HG02623 (cell line): Measurements from ENCODE around the gene PHF8.
A peak's percentile ranks its signal among the peaks of the same experiment; 100 is the strongest.

ENCODE experiments used
- ATAC-seq: cut with Tn5 transposase; IDR thresholded peaks from one replicate; pipeline ENCODE4 v1.9.1; 2021; ENCODE audit warnings: moderate library complexity; ENCODE audit not compliant: unreplicated experiment

The PHF8 gene

DNA sequence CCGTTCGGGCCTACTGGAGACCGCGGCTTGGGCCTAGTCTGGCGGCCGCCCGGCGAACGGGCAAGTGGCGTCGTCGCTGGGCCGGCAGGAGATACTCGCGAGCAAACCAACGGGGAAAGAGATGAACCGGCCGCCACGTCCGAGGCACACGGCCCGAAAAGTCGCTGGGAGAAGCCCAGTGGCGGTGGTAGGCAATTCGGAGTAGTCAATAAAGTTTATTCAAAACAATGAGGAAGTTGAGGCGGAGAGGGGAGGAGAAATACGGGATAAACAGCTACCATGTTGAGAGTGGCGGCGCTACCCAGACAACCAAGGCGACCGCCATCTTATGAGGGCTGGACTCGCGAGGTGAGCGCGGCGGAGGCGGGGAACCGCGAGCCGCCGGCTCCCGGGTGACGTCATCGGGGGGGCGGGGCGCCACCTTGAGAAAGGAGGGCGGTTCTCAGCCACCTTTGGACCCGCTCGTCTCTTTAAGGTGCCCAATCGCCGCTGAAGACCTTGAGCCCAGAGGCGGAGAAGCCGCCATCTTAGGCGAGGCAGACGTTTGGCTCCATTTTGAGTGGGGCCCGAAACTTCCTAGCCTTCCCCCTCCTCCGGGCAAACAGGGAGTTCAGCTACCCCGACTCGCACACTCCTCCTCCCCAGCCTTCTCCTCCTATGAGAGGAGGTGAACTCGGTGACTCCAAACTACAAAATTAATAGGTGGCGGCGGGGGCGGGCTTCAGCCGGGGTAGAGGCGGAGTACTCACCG lies at the start of gene PHF8:
Gene PHF8, minus strand, starts transcription at position 348 of the 751 bp plus-strand sequence. CDS start 1,745 bp downstream, outside the sequence.
- peak; percentile 80 for ATAC-seq

DNA sequence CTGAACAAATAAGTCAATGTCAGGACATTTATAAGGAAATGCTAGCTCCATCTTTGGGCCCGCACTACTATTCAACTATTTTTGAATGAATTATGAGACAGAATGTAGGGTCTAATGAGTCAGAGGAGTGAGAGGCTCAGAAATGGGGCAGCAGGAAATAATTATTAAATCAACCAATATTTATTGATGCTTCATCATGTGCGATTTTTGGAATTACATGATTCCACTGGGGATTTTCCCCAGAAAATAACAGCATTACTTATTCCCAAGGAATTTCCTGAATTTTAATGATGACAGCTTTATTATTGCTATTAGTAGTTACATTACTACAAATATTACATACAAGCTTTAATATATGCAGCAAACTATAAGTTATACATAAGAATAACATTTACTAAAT lies 49.3 kb upstream of the PHF8 start:
- no peak for ATAC-seq

DNA sequence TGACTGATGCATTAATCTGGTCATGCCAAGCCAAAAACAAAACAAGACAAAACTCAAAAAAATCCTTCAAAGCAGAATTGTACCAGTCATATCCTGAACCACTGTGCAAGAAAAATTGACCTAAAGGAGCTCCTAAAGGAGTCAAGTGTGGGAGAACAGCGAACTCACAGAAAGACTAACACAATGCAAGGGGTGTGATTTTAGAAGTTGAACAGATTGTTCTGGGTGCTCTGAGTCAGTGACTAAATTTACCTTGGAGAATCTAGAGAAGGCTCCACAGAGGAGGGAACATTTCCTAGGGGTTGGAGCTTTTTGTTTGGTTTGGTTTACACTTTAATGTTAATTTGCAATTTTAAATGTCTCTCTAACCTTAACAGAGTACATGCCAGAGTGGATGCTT lies 48.9 kb upstream of the PHF8 start:
- no peak for ATAC-seq

DNA sequence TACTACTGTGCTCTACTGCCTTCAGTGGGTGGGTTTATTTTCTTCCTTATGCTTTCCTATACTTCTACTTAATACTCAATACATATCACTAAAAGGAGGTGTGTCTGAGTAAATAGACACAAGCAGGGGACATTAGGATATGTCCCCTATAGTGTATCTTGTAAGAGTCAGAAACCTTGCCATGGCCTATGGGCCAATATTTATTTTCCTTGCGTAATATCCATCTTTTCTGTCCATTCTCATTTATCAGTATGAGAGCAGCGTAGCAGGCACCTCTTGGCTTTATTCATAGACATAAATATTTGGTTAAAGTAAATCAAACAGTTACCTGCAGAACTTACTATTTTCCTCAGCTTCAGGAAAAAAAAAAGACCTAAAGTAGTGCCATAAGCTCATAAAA lies 46.6 kb upstream of the PHF8 start:
- ATAC-seq: no peak

DNA sequence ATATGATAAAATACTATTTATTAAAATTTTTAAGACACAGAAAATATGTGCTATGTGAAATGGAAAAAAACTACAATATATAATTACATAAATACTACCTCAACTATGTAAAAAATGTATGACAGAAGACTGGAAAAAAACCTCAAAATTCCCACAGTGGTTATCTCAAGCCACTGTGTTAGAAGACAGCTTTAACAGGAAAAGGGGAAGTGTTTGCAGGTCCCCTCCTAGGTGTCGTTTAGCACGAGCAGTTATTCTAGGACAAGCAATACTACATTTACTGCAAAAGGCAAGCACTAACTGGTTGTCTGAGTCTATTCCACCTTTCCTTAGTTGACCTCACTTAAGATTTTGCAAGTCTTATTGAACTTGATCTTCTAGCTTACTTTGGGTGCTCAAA lies 44.9 kb upstream of the PHF8 start:
- ATAC-seq: no peak

DNA sequence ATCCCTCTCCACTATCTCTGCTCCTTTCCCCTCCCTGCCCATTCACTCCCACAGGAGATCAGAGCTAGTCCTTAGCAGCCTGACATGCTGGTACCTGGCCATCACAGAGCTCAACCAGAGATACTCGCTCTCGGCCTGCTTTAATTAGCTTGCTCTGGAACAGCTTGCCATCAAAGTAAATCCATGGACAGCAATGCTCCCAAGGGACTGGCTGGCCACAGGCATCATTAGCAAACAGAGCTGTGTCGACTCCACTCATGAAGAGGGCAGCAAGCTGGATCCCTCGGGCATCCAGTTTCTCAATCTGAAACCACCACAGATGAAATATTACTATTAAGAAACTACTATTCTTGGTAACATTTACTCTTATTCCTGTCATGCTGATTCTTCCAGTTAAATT lies 43.4 kb upstream of the PHF8 start:
- ATAC-seq: no peak

DNA sequence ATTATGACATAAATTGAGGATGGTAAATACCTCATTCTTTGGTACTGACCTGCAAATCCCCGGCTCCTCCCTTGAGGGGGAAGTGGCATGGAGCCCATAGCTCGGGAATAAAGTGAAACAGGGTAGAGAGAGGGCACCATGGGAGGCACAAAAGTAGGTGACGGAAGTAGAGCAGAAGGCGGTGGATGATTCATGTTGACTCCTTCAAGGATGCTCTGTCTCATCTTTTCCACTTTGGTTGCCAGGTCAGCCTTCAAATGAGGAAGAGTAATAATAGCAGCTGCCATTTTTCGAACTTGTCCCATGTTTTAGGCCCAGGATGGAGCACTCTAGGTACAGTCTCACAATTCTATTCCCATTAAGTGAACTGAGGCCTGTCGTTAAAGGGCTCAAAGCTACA lies 41.4 kb upstream of the PHF8 start:
- no peak for ATAC-seq

DNA sequence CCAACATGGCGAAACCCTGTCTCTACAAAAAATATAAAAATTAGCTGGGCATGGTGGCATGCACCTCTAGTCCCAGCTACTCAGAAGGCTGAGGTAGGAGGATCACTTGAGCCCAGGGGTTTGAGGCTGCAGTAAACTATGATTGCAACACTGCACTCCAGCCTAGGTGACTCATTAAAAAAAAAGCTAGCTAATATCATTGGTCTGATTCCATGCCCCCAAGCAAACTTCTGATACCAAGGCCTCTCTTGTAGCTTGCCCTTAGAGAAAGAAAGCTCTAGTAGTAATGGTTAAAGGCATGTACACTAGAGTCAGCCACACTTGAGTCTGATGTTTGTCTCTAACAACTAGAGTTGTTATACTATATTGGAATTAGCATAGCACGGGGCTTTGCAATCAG lies 32.6 kb upstream of the PHF8 start:
- no peak for ATAC-seq

DNA sequence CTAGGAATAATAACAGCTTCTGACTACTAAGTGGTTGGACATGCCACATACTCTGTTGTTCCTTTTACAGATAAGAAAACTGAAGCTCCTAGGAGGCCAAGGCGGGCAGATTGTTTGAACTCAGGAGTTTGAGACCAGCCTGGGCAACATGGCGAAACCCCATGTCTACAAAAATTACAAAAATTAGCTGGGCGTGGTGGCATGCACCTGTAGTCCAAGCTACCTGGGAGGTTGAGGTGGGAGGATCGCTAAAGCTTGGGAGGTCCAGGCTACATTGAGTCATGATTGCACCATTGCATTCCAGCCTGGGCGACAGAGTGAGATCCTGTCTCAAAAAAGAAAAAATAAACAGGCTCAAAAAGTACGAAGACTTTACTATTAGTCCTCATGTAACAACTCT lies 30.6 kb upstream of the PHF8 start:
- ATAC-seq: no peak

DNA sequence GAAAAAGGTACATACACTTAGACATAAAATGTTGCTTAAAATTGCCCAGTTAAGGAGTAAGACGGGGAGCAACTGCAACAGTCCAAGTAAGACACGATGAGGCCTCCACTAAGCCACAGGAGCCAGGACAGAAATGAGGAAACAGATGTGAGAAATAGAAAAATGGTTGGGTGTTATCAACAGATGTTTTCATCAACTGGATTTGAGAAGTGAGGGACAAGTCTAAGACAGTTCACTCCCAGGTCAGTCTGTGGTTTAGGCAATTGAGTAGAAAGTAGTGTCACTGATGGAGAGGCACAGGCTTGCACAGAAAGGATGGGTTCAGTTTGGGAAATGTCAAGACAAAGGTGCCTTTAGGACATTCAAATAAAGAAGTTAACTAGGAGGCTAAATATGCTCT lies 23.5 kb upstream of the PHF8 start:
- ATAC-seq: no peak

DNA sequence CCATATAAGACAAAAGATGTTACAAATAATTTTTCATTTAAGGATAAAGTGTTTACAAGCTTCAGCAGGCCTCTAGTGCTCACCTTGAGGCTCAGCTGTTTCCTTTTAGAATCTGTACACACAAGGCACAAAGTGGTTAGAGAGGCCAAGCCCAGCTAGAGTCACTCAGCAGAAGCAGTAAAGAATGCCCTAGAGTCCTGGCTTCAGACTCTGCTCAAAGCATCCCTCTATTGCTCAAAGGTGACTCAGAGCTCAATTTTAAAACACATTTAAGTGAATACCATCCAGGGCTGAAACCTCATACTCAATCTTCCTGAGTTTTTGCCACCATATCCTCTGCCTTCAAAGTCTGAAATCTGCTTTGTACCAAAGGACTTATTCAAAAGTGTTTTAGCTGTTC lies 22.6 kb upstream of the PHF8 start:
- no peak for ATAC-seq

DNA sequence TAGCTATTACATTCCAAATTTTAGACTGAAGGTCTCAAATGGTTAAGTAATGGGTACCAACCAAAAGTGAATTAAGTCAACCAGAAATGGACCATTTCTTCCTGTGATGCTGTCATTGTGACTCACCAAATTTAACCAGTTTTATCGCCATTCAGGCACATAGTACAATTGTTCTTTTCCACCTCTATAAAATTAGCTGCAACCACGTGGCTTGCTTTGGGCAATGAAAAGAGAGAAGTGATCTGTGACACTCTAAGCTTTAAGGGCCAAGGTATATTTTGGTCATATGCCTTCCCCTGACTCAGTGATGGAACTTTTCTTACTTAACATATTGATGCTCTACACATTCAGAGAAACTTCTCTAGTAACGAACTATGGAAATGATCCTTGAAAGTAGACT lies 20.3 kb upstream of the PHF8 start:
- no peak for ATAC-seq

DNA sequence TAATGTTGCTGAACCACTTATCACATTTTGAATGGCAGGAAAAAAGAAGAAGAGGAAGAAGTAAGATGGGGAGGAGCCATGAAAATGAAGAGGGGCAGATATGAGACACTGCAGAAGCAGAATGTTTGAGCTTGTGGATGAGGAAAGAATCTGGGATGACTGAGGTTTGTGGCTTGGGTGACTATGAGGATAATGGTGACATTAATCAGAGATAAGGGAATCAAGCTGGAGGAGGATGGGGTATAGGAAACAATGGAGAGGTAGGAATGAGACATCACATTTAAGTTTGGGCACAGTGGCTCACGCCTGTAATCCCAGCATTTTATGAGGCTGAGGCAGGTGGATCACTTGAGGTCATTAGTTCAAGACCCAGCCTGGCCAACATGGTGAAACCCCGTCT lies 19.1 kb upstream of the PHF8 start:
- no peak for ATAC-seq

DNA sequence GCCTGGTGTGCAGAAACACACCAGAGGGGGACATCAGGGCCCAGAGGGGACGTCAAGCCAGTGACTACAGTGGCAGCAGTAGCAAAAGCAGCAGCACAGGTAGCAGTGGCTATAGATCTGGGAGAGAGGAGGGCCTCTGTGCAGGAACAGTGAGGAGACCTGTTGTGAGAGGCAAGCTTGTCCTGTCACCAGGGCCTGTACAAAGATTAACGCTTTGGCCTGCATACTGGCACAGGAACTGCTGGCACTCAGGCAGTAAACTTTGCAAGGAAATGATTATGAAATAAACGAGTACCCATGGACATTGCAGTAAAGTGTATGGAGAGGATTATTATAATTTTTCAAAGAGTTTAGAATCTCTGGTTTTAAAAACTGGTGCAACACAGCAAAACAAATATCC lies 5.5 kb upstream of the PHF8 start:
- no peak for ATAC-seq

DNA sequence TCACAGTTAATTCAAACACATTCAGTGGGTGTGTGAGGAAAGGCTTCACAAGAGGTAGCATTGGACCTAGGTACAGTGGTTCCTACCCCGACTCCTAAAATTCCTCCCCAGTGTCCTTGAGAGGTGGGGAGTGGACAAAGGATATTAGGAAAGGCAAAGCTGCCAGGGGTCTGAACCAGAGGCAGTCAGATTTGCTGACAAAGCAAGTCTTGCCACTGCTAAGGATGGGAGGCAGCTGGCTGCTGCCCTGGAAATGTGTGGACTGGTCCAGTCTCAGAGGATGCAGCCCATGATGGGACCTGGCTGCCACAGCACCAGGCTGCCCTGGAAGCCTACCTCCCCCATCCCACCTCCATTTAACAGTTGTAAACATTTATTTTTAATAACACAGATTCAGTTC lies 4.1 kb upstream of the PHF8 start:
- no peak for ATAC-seq

DNA sequence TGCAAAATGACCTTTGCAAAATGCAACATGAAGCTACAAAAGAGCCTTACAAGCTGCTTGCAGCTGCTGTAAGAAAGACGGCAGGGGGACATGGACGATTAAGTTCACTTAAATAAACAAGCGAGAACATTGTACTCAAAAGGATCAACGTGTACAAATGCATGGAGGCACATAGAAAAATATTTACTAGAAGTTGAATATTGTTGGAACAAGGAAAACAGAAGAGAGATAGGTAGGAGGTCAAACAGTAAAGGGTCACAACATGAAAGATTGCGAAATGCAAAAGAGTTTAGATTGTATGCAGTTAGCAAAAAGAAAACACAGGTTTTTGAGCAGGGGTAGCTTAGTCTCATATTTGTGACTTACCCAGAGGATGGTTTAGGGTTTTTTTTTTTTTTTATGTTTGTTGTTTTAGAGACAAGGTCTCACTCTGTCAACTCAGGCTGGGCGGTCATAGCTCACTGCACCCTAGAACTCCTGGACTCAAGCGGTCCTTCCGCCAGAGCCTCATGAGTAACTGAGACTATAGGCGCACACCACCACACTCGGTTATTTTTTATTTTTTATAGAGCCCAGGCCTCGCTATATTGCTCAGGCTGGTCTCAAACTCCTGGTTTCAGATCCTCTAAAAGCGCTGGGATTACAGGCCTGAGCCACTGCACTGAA lies 1.4 kb upstream of the PHF8 start:
- ATAC-seq: no peak

DNA sequence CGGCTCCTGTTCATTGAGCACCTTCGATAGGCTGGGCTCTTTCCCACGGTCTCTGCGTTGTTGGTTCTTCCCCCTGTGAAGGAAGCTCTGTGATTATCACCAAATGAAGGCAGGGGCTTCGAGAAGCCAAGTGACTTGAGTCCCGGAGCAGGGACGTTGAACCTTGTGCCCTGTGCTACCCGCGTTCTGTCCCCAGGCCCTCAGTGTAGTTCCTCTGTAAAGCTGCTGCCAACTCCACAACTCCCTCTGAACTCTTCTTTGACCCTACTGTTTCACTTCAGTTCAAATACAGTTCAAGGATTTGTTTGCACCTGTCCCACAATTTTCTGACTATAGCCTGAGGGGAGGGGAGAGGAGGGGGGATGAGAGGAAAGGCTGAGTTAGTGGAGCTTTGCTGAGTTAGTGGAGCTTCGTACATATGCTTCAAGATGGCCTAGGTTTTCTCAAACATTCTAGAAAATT lies 635 bp upstream of the PHF8 start:
- no peak for ATAC-seq

DNA sequence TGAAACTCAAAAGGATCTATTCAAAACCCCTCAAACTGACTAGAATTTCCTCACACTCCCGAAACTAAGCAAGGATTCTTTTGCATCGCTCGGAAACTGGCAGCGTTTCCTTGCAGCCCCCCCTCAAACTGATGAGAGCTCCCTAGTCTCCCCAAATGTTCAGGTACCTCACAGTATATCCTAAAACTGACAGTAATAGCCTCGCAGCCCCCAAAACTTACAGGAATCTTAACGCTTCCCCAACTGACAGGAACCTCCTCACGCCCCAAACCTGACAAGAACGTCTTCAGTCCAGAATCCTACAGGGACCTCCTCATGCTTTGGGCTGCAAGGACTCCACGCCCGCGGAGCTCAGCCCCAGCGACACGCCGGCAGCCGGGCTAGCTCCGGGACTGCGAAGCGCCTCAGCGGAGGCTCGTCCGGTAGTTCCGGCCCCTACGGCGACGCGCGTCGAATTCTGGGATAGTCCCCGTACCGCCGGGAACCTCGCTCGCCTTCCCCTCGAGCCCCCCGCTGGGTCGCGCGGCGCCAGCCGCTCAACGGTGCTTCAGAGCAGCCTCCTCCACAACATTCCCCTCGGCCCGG lies 640 bp downstream of the PHF8 start:
- peak; percentile 7 for ATAC-seq

DNA sequence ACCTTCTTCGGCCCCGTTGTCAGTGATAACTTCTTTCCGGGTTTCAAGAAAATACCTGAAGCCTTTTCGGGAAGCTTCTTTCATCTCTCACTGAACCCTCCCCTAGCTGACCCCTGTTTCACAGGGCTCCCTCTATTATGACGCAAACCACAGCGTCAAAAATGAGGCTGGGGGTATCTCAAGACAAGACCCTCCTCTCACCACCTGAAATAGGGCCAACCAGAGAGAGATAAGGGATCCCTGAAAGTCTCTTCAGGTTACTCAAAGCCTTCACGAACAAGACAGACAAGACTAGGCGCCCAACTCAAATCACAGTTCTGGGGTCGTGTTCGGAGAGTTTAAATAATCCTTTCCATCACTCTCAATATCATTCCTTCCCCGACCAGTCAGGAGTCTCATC lies 1.2 kb downstream of the PHF8 start:
- ATAC-seq: no peak

DNA sequence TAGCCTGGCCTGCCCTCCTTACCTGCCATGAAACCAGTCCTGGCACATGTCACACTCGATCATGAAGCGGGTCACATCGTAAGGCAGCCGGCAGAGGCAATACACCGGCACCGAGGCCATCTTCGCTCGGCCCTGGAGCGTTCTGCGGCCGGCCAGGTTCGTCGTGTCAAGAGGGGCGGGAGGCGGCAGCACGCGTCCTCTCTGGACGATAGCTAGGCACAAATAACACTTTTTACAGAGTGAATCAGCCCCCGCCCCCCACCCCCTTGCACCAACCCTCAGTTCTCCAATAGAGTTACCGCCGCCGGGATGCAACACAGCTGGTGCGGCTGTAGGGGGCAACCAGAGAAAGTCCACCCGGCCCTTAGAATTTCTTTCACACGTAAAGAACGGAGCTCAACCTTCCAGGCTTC lies 1.7 kb downstream of the PHF8 start:
- no peak for ATAC-seq

DNA sequence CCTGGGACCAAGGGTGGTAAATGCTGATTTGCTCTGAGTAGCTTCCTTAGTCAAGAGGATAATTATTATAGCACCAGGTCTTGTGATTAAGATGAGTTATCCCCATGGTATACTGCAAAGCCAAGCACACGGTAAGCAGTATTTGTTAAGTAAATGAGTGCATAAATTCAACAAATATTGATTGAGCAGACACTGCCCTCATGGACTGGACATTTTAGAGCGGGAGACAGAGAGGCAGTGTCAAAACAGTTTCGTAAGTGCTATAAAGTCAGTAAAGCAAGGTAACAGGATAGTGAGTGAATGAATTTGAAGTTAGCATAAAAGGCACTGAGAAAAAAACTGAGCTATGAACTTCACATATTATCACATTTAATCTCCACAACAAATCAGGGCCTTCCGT lies 13.9 kb downstream of the PHF8 start:
- ATAC-seq: no peak

DNA sequence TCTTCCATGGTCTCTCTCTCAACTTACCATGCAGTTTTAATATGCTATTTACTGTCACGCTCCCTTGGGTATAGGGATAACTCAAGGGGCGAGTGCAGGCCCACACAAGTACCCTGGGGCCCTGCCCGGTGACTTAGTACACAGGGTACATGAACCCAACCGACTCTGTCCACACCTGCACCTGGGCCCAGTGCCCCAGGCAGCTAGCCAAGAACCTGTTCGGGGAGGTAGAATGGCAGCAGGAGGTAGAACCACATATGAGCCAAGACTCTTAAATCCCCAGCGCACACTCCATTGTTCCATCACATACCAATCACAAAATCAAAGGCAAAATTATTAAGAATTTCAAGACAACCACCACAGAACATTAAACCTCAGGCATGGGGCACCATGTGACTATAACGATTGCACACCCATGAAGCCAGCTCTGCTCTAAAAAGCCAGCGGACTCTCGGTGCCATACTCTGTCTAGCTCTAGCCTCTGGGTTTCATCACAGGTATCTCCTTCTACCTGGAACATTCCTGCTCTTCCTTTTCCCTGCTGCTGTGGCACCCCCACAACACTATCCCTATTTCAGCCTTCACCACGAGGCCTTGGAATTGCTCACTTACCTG lies 14.6 kb downstream of the PHF8 start:
- ATAC-seq: no peak
